Suprapubic skin (tissue), 3 donors: Measurements from ENCODE around the gene GALNT17.

Source experiments
- EP300 ChIP-seq: sonication (generic); formaldehyde crosslinking; IDR thresholded peaks from one replicate; pipeline ENCODE4 v1.6.1; 2017; ENCODE audit warnings: antibody characterized with exemption
- POLR2A ChIP-seq, 2 donors: fragments of 450-650 bp; IDR thresholded peaks; one replicate each; pipeline ENCODE4 v1.6.1; 2017; ENCODE audit warnings: antibody characterized with exemption in 2 of 2, mild to moderate bottlenecking in 2 of 2, moderate library complexity in 2 of 2
- TF ChIP-seq, protein P1 (sequence below), 2 donors: fragments of 200-600 bp in 1 of 2; fragments of 450-650 bp in 1 of 2; sonication (generic) in 1 of 2; IDR thresholded peaks; one replicate each; pipeline ENCODE4 v1.5.1; 2016 to 2019; ENCODE audit warnings: antibody characterized with exemption in 2 of 2, mild to moderate bottlenecking in 1 of 2, moderate library complexity in 1 of 2

DNA sequence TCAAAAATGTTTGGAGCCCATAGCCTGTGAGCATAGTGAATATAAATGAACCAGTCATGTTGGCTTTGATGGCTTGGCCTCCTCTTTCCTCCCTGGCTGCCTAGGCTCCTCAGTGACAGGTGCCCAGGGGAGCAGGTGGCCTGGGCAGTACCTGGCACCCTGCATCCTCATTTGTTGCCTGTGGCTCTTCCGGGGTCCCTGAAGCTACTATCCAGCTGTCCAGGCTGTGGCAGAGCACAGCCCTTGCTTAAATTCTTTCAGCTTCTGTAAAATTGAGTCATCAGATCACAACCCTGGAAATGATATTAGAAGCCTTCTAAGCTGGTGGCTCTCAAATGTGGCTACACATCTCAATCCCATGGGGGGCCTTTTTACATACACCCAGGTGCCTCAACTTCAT, 525.4 kb downstream of the GALNT17 start:
- TF ChIP-seq POLR2A (IDR thresholded peaks at IDR 0.05): no peak
- TF ChIP-seq, protein P1, sequence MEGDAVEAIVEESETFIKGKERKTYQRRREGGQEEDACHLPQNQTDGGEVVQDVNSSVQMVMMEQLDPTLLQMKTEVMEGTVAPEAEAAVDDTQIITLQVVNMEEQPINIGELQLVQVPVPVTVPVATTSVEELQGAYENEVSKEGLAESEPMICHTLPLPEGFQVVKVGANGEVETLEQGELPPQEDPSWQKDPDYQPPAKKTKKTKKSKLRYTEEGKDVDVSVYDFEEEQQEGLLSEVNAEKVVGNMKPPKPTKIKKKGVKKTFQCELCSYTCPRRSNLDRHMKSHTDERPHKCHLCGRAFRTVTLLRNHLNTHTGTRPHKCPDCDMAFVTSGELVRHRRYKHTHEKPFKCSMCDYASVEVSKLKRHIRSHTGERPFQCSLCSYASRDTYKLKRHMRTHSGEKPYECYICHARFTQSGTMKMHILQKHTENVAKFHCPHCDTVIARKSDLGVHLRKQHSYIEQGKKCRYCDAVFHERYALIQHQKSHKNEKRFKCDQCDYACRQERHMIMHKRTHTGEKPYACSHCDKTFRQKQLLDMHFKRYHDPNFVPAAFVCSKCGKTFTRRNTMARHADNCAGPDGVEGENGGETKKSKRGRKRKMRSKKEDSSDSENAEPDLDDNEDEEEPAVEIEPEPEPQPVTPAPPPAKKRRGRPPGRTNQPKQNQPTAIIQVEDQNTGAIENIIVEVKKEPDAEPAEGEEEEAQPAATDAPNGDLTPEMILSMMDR (IDR thresholded peaks at IDR 0.05): no peak
- TF ChIP-seq EP300: no peak
